ENCODE results near the gene SLC44A3.
"Not testable (repeated sequence)": the region's sequence is repeated elsewhere in the genome, so short reads cannot be mapped to it uniquely, and the experiment has no call there.

The SLC44A3 gene

DNA sequence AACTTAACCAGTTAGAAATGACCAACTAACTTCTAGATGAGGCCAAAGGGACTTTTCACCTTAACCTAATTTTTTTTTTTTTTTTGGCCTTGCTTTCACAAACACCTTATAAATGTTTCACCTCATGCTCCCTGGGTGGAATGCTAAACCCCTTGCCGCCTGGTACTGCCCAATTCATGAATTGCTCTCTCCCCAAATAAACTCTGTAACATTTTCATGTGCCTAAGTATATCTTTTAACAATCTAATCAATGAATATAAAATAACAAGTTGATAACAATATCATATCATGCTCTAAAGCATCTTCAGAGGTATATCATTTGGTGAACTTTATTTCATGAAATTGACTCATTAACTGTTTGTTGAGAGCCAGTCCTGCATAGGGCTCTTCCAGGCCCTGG lies 117.7 kb downstream of the SLC44A3 start:
- no peak for DNase-seq

DNA sequence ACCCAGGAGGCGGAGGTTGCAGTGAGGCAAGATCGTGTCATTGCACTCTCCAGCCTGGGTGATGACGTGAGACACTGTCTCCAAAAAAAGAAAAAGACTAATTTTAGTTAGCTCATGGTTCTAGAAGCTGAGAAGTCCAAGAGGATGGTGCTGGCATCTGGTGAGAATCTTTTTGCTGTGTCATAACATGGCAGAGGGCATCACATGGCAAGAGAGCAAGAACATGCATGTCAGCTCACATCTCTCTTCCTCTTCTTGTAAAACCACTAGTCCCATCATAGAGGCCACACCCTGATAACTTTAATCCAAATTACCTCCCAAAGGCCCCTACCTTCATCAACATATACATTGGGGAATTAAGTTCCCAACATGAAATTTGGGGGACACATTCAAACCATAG lies 120.6 kb downstream of the SLC44A3 start:
- DNase-seq: no peak

DNA sequence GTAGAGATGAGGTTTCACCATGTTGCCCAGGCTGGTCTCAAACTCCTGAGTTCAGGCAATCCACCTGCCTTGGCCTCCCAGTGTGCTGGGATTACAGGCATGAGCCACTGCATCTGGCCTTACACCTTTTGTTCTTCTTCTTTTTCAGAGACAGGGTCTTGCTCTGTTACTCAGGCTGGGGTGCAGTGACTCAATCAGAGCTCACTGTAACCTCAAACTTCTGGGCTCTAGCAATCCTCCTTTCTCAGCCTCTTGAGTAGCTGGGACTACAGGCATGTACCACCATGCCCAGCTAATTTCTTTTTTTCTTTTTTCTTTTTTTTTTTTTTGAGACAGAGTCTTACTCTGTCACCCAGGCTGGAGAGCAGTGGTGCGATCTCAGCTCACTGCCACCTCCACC lies 121.3 kb downstream of the SLC44A3 start:
- not testable (repeated sequence) for DNase-seq

DNA sequence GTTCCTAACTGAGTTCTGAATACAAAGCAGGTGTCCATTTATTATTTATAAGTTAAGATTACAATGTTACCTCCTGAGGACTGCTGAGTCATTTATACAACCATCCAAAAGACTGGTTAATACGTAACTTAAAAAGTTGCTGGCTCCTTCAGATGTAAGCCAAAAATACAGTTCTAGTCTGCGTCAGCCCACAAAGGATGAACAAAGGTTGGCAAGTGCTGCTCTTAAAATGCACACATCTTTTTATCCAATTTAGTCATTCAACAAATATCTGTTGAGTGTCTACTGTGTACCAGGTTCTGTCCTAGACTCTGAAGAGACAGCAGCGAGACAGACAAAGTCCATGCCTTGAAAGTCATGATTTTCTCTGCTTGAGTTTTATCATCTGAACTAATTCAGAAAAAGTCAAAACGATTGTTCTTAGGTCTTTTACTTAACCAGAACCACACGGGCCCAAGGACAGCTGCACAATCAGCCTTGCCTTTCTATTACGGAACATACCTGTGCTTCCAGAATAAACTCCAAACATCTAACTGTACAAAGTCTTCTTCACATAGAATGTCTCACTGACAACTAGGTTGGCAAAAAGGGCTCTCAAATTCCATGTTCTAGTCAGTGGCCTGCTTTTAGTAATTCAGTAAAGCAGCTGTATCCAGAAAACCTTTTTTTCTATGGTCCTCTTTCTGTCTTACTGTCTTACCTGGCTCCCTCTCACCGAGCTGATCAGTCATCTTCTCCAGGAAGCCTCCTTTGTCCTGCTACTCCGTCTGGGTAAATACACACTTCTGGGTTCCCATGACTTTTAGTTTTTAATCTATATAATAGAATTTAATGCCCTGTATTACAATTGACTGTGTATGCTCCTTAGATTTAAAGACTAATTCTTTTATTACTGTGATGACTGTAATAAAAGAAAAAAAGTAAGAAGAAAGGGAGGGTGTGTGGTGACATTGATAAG lies 122.3 kb downstream of the SLC44A3 start:
- DNase-seq: no peak

Measured in NCI-H2029 (cell line).